Parathyroid adenoma (tissue), 2 donors: ENCODE measurements around the gene FBN2.

ENCODE experiments used
- H2AFZ ChIP-seq: fragments of 300-600 bp; sonication (generic); one replicate; pipeline ENCODE4 v1.7.0; 2017; ENCODE audit warnings: antibody characterized with exemption, mild to moderate bottlenecking
- H3K27ac ChIP-seq: fragments of 300-600 bp; sonication (generic); one replicate; pipeline ENCODE4 v1.7.0; 2017
- H3K27me3 ChIP-seq: fragments of 300-600 bp; sonication (generic); one replicate; pipeline ENCODE4 v1.7.0; 2017; ENCODE audit warnings: low read length; ENCODE audit not compliant: control insufficient read depth, insufficient read depth
- H3K36me3 ChIP-seq: fragments of 300-600 bp; sonication (generic); one replicate; pipeline ENCODE4 v1.7.0; 2017; ENCODE audit warnings: low read length; ENCODE audit not compliant: control insufficient read depth, insufficient read depth
- H3K4me1 ChIP-seq: fragments of 300-600 bp; sonication (generic); one replicate; pipeline ENCODE4 v1.7.0; 2017; ENCODE audit warnings: control low read depth
- H3K4me2 ChIP-seq: fragments of 300-600 bp; sonication (generic); one replicate; pipeline ENCODE4 v1.7.0; 2017; ENCODE audit warnings: low read length
- H3K4me3 ChIP-seq: fragments of 300-600 bp; sonication (generic); one replicate; pipeline ENCODE4 v1.7.0; 2017; ENCODE audit warnings: low read depth, low read length
- H3K79me2 ChIP-seq: fragments of 300-600 bp; sonication (generic); one replicate; pipeline ENCODE4 v1.7.0; 2017; ENCODE audit warnings: control low read depth
- H3K9ac ChIP-seq: fragments of 300-600 bp; sonication (generic); one replicate; pipeline ENCODE4 v1.7.0; 2017; ENCODE audit warnings: mild to moderate bottlenecking
- H3K9me3 ChIP-seq: fragments of 300-600 bp; sonication (generic); one replicate; pipeline ENCODE4 v1.7.0; 2017; ENCODE audit warnings: low read length; ENCODE audit not compliant: control insufficient read depth
- CTCF ChIP-seq: fragments of 300-600 bp; sonication (generic); IDR thresholded peaks from one replicate; pipeline ENCODE4 v1.7.0; 2017; ENCODE audit warnings: antibody characterized with exemption, mild to moderate bottlenecking
- donor health status: primary hyperparathyroidism.

Gene FBN2

GRCh38 chr5:128472036-128472435 lies 66.0 kb downstream of the FBN2 start:
- no peaks in the 10 kb centered on the region for H3K9me3 ChIP-seq

GRCh38 chr5:128470663-128471062 lies 67.4 kb downstream of the FBN2 start:
- H3K4me2 ChIP-seq, result no peak overlapping the region
- H3K79me2 ChIP-seq, result no peaks in the 10 kb centered on the region
- H3K36me3 ChIP-seq, result no peaks in the 10 kb centered on the region
- no peak overlapping the region for H3K27ac ChIP-seq
- H3K9me3 ChIP-seq, result no peaks in the 10 kb centered on the region
- TF ChIP-seq CTCF, result no peak
- H3K4me1 ChIP-seq, result no peaks in the 10 kb centered on the region
- H3K4me3 ChIP-seq, result no peak overlapping the region
- H2AFZ ChIP-seq, result no peak overlapping the region
- H3K27me3 ChIP-seq, result no peaks in the 10 kb centered on the region
- no peak overlapping the region for H3K9ac ChIP-seq

More at GRCh38 chr5:128472036-128472435, 66.0 kb downstream of the FBN2 start:
- no peak overlapping the region for H3K4me3 ChIP-seq
- H3K27ac ChIP-seq, result no peak overlapping the region
- no peak overlapping the region for H3K4me2 ChIP-seq
- no peaks in the 10 kb centered on the region for H3K27me3 ChIP-seq
- no peak for TF ChIP-seq CTCF
- H2AFZ ChIP-seq, result no peak overlapping the region
- no peaks in the 10 kb centered on the region for H3K4me1 ChIP-seq
- H3K9ac ChIP-seq, result no peak overlapping the region
- H3K36me3 ChIP-seq, result no peaks in the 10 kb centered on the region
- no peaks in the 10 kb centered on the region for H3K79me2 ChIP-seq

- no peaks in the 10 kb centered on the region for H3K4me1 ChIP-seq
- no peaks in the 10 kb centered on the region for H3K36me3 ChIP-seq
- no peaks in the 10 kb centered on the region for H3K79me2 ChIP-seq
- no peak for TF ChIP-seq CTCF
- no peak overlapping the region for H3K4me2 ChIP-seq
- no peaks in the 10 kb centered on the region for H3K9me3 ChIP-seq
- H3K27me3 ChIP-seq, result no peaks in the 10 kb centered on the region
- H3K9ac ChIP-seq, result no peak overlapping the region
- H3K27ac ChIP-seq, result no peak overlapping the region
- H2AFZ ChIP-seq, result no peak overlapping the region
- no peak overlapping the region for H3K4me3 ChIP-seq
Measured at GRCh38 chr5:128469912-128470311, 68.1 kb downstream of the FBN2 start.

GRCh38 chr5:128466980-128467379 lies 71.1 kb downstream of the FBN2 start:
- Histone ChIP-seq H3K4me2 (no peak overlapping the region), H3K9ac (no peak overlapping the region), H3K4me1 (no peaks in the 10 kb centered on the region), H2AFZ (no peak overlapping the region), H3K36me3 (no peaks in the 10 kb centered on the region), H3K27ac (no peak overlapping the region), H3K27me3 (no peaks in the 10 kb centered on the region), H3K4me3 (no peak overlapping the region), H3K9me3 (no peaks in the 10 kb centered on the region), H3K79me2 (no peaks in the 10 kb centered on the region)
- no peak for TF ChIP-seq CTCF

- Histone ChIP-seq H3K4me3 (no peak overlapping the region), H3K9me3 (no peaks in the 10 kb centered on the region), H3K27me3 (no peaks in the 10 kb centered on the region), H3K27ac (no peak overlapping the region), H3K9ac (no peak overlapping the region), H2AFZ (no peak overlapping the region), H3K36me3 (no peaks in the 10 kb centered on the region), H3K79me2 (no peaks in the 10 kb centered on the region), H3K4me2 (no peak overlapping the region), H3K4me1 (no peaks in the 10 kb centered on the region)
- TF ChIP-seq CTCF, result no peak
Measured at GRCh38 chr5:128466554-128466953, 71.5 kb downstream of the FBN2 start.
